ENCODE measurements around the gene TTC23L. TPM values are rescaled to one million over a fixed set of nuclear protein-coding genes. Genes with fewer than 3 reads are reported as not detected.
A peak's percentile ranks its signal among the peaks of the same experiment; 100 is the strongest.
"Not testable (repeated sequence)": the region's sequence is repeated elsewhere in the genome, so short reads cannot be mapped to it uniquely, and the experiment has no call there.

TTC23L gene
- total and polyA plus RNA-seq, 12 donors, result 0.12 to 0.66 TPM; not detected in 10

DNA sequence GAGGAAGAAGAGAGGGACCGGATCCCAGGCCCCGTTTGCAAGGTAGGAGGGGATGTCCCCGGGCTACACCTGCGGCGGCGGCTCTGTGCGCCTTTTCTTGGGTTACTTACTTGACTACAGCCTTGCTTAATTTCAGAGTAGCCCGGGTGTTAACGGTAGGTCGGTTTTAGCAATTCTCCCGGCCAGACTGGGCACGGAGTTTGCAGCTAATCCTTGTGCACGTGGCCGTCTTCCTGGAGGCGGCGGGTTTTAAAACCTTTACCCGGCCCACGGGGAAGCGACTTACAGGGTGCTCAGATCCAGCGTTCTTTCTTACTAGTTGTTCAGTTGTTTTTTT is 76.9 kb downstream of the TTC23L start:
- Histone ChIP-seq H3K9me3 (no peaks in the 10 kb centered on the region), H3K4me1 (peaks cover 3 to 35% (median 27%) of the 10 kb centered on the region in 9 donors), H3K27me3 (no peaks in the 10 kb centered on the region), H3K27ac (peak overlapping the region in 9 of 10 donors; percentile 81 to 93 (median 85)), H3K36me3 (peaks cover 0 to 55% (median 15%) of the 10 kb centered on the region in 9 donors), H3K4me3 (peak overlapping the region; percentile 76 to 97 (median 86))
- intact Hi-C loops (cut with DNase I), result loop anchor here in 2 of 10 donors (1.0 to 10.0 kb wide), 2 partner anchors 13 to 251 kb away; partner anchors contain the start of gene DNAJC21 (in 1 of the 2)
- no peak for DNase-seq
- TF ChIP-seq, protein P1, sequence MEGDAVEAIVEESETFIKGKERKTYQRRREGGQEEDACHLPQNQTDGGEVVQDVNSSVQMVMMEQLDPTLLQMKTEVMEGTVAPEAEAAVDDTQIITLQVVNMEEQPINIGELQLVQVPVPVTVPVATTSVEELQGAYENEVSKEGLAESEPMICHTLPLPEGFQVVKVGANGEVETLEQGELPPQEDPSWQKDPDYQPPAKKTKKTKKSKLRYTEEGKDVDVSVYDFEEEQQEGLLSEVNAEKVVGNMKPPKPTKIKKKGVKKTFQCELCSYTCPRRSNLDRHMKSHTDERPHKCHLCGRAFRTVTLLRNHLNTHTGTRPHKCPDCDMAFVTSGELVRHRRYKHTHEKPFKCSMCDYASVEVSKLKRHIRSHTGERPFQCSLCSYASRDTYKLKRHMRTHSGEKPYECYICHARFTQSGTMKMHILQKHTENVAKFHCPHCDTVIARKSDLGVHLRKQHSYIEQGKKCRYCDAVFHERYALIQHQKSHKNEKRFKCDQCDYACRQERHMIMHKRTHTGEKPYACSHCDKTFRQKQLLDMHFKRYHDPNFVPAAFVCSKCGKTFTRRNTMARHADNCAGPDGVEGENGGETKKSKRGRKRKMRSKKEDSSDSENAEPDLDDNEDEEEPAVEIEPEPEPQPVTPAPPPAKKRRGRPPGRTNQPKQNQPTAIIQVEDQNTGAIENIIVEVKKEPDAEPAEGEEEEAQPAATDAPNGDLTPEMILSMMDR (IDR thresholded peaks at IDR 0.05), result no peak
- WGBS, 2 donors, result 0% methylated on average over 20 of the region's 20 CpGs
- peak in 5 of 8 donors; percentile 9 to 37 (median 23) for ATAC-seq

DNA sequence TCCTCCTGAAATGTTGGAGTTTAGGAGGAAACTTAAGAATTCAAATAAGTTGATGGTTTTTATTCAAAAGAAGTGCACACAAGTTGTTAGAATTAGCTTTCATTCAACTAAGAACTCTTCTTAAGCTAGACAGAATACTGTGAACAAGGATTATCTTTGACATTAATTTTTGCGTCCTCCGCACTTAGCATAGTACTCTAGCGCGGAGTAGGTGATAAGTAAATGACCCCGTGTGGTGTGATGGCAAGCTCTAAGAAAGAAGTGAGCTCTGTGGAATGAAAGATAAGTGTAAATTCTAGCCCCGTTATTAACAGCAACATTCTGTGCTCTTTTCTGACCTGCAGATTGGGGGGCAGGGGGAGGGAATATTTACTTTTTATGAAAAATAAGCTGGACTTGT is 77.6 kb downstream of the TTC23L start:
- Histone ChIP-seq H3K4me3 (peak overlapping the region; percentile 76 to 97 (median 86)), H3K27me3 (no peaks in the 10 kb centered on the region), H3K4me1 (peaks cover 3 to 35% (median 27%) of the 10 kb centered on the region in 9 donors), H3K27ac (peak overlapping the region in 4 of 10 donors; percentile 83 to 88 (median 86)), H3K36me3 (peaks cover 0 to 55% (median 8%) of the 10 kb centered on the region in 9 donors), H3K9me3 (no peaks in the 10 kb centered on the region)
- DNase-seq (no peak), ATAC-seq (no peak)
- WGBS, 2 donors, result 14% methylated on average over 6 of the region's 6 CpGs
- TF ChIP-seq, protein P1 (IDR thresholded peaks at IDR 0.05), result no peak
- intact Hi-C loops (cut with DNase I), result loop anchor here in 1 of 10 donors (10.0 kb wide), 1 partner anchor 252 kb away; no protein-coding TSS in a partner anchor

DNA sequence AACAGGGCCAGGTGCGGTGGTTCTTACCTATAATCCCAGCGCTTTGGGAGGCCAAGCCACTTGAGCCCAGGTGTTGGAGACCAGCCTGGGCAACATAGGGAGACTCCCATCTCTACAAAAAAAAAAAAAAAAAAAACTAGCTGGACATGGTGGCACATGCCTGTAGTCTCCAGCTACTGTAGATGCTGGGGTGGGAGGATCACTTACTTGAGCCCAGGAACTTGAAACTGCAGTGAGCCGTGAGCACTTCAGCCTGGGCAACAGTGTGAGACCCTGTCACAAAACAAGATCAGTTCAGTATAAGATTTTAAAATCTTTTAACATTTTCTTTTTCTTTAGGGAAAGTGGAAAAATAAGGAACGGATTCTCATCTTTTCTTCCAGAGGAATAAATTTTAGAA is 79.1 kb downstream of the TTC23L start:
- intact Hi-C loops (cut with DNase I), result loop anchor here in 1 of 10 donors (10.0 kb wide), 1 partner anchor 253 kb away; no protein-coding TSS in a partner anchor
- H3K4me3 ChIP-seq, result no peak overlapping the region
- no peak for ATAC-seq
- DNase-seq, result no peak
- 84 to 88% methylated on average over 4 of the region's 4 CpGs for WGBS, 2 donors
- TF ChIP-seq, protein P1 (IDR thresholded peaks at IDR 0.05), result no peak
- H3K36me3 ChIP-seq, result peaks cover 0 to 55% (median 4%) of the 10 kb centered on the region in 9 donors
- H3K4me1 ChIP-seq, result peaks cover 3 to 33% (median 27%) of the 10 kb centered on the region in 9 donors
- no peaks in the 10 kb centered on the region for H3K9me3 ChIP-seq
- no peaks in the 10 kb centered on the region for H3K27me3 ChIP-seq
- no peak overlapping the region for H3K27ac ChIP-seq

DNA sequence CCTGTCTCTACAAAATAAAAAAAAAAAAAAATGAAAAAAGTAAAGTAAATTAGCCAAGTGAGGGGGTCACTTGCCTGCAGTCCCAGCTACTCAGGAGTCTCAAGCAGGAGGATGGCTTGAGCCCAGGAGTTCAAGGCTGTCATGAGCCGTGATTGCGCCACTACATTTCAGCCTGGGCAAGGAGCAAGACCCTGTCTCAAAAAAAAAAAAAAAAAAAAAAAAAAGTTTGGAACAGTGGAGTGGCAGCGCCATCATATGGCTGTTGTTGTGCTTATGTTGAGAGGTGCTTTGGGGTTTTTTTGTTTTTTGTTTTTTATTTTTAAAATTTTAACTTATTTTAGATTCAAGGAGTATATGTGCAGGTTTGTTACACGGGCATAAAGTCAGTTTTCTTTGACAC is 80.1 kb downstream of the TTC23L start:
- Histone ChIP-seq H3K4me3 (no peak overlapping the region), H3K9me3 (no peaks in the 10 kb centered on the region), H3K27me3 (no peaks in the 10 kb centered on the region), H3K36me3 (peaks cover 0 to 63% (median 13%) of the 10 kb centered on the region in 9 donors), H3K27ac (no peak overlapping the region), H3K4me1 (peaks cover 3 to 31% (median 24%) of the 10 kb centered on the region in 9 donors)
- TF ChIP-seq, protein P1 (IDR thresholded peaks at IDR 0.05), result no peak
- WGBS, 2 donors, result 91 to 93% methylated on average over 4 of the region's 4 CpGs
- intact Hi-C loops (cut with DNase I), result loop anchor here in 1 of 10 donors (10.0 kb wide), 1 partner anchor 254 kb away; no protein-coding TSS in a partner anchor
- no peak for DNase-seq
- ATAC-seq, result no peak

DNA sequence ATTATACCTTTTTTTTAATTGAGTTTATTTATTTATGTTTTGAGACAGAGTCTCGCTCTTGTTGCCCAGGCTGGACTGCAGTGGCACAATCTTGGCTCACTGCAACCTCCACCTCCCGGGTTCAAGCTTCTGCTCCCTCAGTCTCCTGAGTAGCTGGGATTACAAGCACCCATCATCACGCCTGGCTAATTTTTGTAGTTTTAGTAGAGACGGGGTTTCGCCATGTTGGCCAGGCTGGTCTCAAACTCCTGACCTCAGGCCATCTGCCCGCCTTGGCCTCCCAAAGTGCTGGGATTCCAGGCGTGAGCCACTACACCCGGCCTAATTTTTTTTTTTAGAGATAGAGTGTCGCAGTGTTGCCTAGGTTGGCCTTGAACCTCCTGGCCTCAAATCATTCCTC is 84.3 kb downstream of the TTC23L start:
- intact Hi-C loops (cut with DNase I); H3K27me3 ChIP-seq; DNase-seq; H3K9me3 ChIP-seq; H3K4me3 ChIP-seq; ATAC-seq: not testable (repeated sequence)
- H3K27ac ChIP-seq, result peak overlapping the region in 1 of 10 donors; percentile 20
- 92 to 95% methylated on average over 9 of the region's 9 CpGs for WGBS, 2 donors
- H3K4me1 ChIP-seq, result peaks cover 0 to 12% (median 0%) of the 10 kb centered on the region in 9 donors
- H3K36me3 ChIP-seq, result peaks cover 0 to 89% (median 22%) of the 10 kb centered on the region in 9 donors

All from heart right ventricle (tissue), 16 donors.